Keratinocyte (primary cell): ENCODE results near the gene PLP1.

ENCODE experiments used
- CTCF ChIP-seq, 3 experiments: IDR thresholded peaks in 1 of 3; conservative IDR thresholded peaks in 1 of 3; optimal IDR thresholded peaks in 1 of 3; 2 replicates in 2 of 3; 3 replicates in 1 of 3; pipeline versions ENCODE3 to v1.5.1; 2011; ENCODE audit warnings: low read length in 3 of 3, mild to moderate bottlenecking in 3 of 3, moderate library complexity in 2 of 3, control low read depth in 1 of 3, inconsistent platforms in 1 of 3; ENCODE audit not compliant: insufficient read depth in 2 of 3; ENCODE audit errors: extremely low read depth in 1 of 3
- EZH2 ChIP-seq: IDR thresholded peaks from one replicate; pipeline ENCODE4 v1.6.1; 2012; ENCODE audit warnings: inconsistent platforms, mild to moderate bottlenecking, low read length, moderate library complexity

- no peak for TF ChIP-seq CTCF (optimal IDR thresholded peaks at IDR 0.05 in 1 of 3, IDR thresholded peaks at IDR 0.05 in 1 of 3, conservative IDR thresholded peaks at IDR 0.05 in 1 of 3; ENCODE audit: extremely low read depth in 1 of 3, insufficient read depth in 2 of 3, low read length in 3 of 3)
- no peak for TF ChIP-seq EZH2
These were observed 30.3 kb downstream of the PLP1 start for GRCh38 chrX:103806862-103807474.
